PC-9 (cell line): Measurements from ENCODE around the gene PDE6D.

Experiments used
- CTCF ChIP-seq: fragments of 200-600 bp; sonication (generic); conservative IDR thresholded peaks from 2 replicates; pipeline ENCODE4 v1.6.1; 2017; ENCODE audit warnings: mixed run types, antibody characterized with exemption, mild to moderate bottlenecking, moderate library complexity
- EZH2 ChIP-seq: fragments of 200-600 bp; sonication (generic); IDR thresholded peaks from 2 replicates; pipeline ENCODE4 v1.8.0; 2017; ENCODE audit warnings: antibody characterized with exemption, low read depth

- TF ChIP-seq CTCF (no peak), EZH2 (no peak)
Observed at GRCh38 chr2:231764124-231764523, 17.0 kb downstream of the PDE6D start.
